ENCODE measurements around the gene PCED1B. TPM values are rescaled to one million over a fixed set of nuclear protein-coding genes. Genes with fewer than 3 reads are reported as not detected.

The PCED1B gene
- total RNA-seq, 1 experiment from 2014 or later: 3.3 TPM

- Histone ChIP-seq H3K14ac (ENCODE audit: insufficient read depth, low read length) (no peak overlapping the region), H2BK15ac (ENCODE audit: low read depth, low read length) (no peak overlapping the region), H4K20me1 (ENCODE audit: control insufficient read depth, insufficient read depth, insufficient read length) (no peaks in the 10 kb centered on the region), H3K18ac (ENCODE audit: insufficient read length, low read depth, low read length) (no peak overlapping the region), H4K91ac (ENCODE audit: insufficient read length, low read depth, low read length) (no peak overlapping the region), H3K79me2 (ENCODE audit: insufficient read depth, low read length) (no peaks in the 10 kb centered on the region), H3K4me2 (ENCODE audit: insufficient read depth, insufficient read length, low read length) (no peak overlapping the region), H4K5ac (ENCODE audit: insufficient read length, low read depth, low read length) (no peak overlapping the region), H2AK5ac (ENCODE audit: insufficient read length, low read length) (no peak overlapping the region), H3K9me3 (ENCODE audit: control insufficient read depth, low read depth, low read length) (no peaks in the 10 kb centered on the region), H4K8ac (replicated peaks; ENCODE audit: insufficient read length, low read depth, low read length) (no peak overlapping the region), H3K23ac (ENCODE audit: insufficient read length, low read depth, low read length) (no peak overlapping the region), H3K27me3 (ENCODE audit: insufficient read depth, low read length) (no peaks in the 10 kb centered on the region), H3T11ph (ENCODE audit: low read length) (no peak overlapping the region), H3K79me1 (ENCODE audit: insufficient read depth, low read depth, low read length, poor library complexity, severe bottlenecking) (no peaks in the 10 kb centered on the region), H2BK5ac (ENCODE audit: insufficient read length, low read length) (no peak overlapping the region), H2BK20ac (ENCODE audit: low read depth, low read length, poor library complexity, severe bottlenecking) (no peak overlapping the region), H3K56ac (ENCODE audit: insufficient read length, low read depth, low read length) (no peak overlapping the region), H2BK12ac (ENCODE audit: insufficient read length, low read depth, low read length) (no peak overlapping the region), H2AFZ (ENCODE audit: low read length) (no peak overlapping the region), H3K23me2 (ENCODE audit: insufficient read length, low read depth, low read length, poor library complexity, severe bottlenecking) (no peaks in the 10 kb centered on the region), H3K4ac (ENCODE audit: low read depth, low read length) (no peak overlapping the region), H3K27ac (ENCODE audit: insufficient read length, low read depth, low read length) (no peak overlapping the region), H3K9ac (ENCODE audit: extremely low read depth, insufficient read length, low read length) (no peak overlapping the region), H3K4me1 (ENCODE audit: insufficient read depth, low read length) (no peaks in the 10 kb centered on the region), H2BK120ac (ENCODE audit: low read depth, low read length, poor library complexity, severe bottlenecking) (no peak overlapping the region)
- H3K27me3 Mint-ChIP-seq (ENCODE audit: low read depth): no peaks in the 10 kb centered on the region; the same call in 1 of the 2 replicates
- H3K9me3 Mint-ChIP-seq: no peaks in the 10 kb centered on the region
- DNase-seq: no peak
- H3K4me3 Mint-ChIP-seq: no peak overlapping the region
- no peak overlapping the region for H3K27ac Mint-ChIP-seq
- TF ChIP-seq, protein P1, sequence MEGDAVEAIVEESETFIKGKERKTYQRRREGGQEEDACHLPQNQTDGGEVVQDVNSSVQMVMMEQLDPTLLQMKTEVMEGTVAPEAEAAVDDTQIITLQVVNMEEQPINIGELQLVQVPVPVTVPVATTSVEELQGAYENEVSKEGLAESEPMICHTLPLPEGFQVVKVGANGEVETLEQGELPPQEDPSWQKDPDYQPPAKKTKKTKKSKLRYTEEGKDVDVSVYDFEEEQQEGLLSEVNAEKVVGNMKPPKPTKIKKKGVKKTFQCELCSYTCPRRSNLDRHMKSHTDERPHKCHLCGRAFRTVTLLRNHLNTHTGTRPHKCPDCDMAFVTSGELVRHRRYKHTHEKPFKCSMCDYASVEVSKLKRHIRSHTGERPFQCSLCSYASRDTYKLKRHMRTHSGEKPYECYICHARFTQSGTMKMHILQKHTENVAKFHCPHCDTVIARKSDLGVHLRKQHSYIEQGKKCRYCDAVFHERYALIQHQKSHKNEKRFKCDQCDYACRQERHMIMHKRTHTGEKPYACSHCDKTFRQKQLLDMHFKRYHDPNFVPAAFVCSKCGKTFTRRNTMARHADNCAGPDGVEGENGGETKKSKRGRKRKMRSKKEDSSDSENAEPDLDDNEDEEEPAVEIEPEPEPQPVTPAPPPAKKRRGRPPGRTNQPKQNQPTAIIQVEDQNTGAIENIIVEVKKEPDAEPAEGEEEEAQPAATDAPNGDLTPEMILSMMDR (conservative IDR thresholded peaks at IDR 0.05): no peak
- no peaks in the 10 kb centered on the region for H3K36me3 Mint-ChIP-seq (ENCODE audit: insufficient read depth in 1 of 3, low read depth in 3 of 3)
- H3K4me1 Mint-ChIP-seq: peaks cover 8 to 12% of the 10 kb centered on the region in 2 experiments
Measured at GRCh38 chr12:47184813-47185212, 105.4 kb downstream of the PCED1B start.
